ENCODE measurements around the gene ANTXR1.

GRCh38 chr2:69183659-69184058 is 170.7 kb downstream of the ANTXR1 start:
- TF ChIP-seq CTCF (conservative IDR thresholded peaks at IDR 0.05; ENCODE audit: low read depth, low read length) (no peak), EZH2 (IDR thresholded peaks at IDR 0.05; ENCODE audit: borderline replicate concordance, low read depth, low read length, poor library complexity, severe bottlenecking) (no peak)

Data from A673 (cell line).